Medulla oblongata (tissue), 1 donor: ENCODE results near the gene PLEKHM3.
"Not testable (repeated sequence)": the region's sequence is repeated elsewhere in the genome, so short reads cannot be mapped to it uniquely, and the experiment has no call there.

Experiments
- DNase-seq: peaks from one replicate; pipeline ENCODE4 v3.0.0-alpha.2; 2015; ENCODE audit errors: extremely low spot score

PLEKHM3 gene

DNA sequence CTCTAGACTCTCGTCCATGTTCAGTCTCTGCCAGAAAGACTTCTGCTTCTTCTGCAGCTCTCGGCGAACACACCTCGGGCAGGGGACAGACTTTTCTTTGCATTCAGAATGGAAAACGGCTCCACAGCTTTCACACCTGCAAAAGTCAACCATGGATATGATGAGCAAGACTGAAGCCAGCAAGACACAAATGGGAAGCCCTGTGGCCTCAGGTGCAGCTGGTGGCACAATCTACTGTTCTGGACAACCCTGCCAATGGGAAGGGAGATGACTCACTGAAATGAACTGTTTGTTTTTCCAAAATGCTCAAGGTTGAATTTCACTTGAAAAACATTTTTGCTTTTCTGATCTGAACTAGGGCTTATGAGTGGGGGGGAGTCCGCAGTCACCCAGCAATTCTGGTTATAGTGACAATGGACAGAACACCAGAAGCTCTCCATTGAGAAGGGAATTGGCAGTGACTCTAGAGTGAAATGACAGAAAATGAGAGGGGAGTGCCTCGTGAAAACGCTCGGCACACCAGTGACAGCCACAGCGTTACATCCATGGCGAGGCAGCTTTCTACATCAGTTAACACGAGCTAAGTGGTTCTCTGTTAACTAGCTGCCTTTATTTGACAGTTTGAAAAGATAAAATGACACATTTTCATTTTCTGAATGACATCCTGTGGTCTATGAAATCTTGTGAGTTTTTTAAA, 196.8 kb downstream of the PLEKHM3 start:
- no peak for DNase-seq

DNA sequence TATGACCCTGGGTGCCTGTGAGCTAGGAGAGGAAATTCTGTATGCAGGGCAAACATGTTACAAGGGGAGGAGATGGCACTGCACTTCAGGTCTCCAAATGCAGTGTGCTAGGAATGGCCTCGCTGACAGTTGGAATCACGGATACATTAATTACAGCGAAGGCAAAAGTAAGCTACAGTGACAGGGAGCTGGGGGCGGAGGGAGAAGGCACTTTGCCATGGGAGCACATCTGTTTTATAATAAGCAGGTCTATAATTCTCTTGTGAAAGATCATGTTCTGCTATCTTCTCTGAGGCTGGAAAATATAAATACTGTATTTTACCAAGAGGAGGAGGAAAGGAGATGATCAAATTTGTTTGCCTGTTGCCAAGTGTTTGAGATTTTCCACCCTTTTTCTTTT, 199.3 kb downstream of the PLEKHM3 start:
- no peak for DNase-seq

DNA sequence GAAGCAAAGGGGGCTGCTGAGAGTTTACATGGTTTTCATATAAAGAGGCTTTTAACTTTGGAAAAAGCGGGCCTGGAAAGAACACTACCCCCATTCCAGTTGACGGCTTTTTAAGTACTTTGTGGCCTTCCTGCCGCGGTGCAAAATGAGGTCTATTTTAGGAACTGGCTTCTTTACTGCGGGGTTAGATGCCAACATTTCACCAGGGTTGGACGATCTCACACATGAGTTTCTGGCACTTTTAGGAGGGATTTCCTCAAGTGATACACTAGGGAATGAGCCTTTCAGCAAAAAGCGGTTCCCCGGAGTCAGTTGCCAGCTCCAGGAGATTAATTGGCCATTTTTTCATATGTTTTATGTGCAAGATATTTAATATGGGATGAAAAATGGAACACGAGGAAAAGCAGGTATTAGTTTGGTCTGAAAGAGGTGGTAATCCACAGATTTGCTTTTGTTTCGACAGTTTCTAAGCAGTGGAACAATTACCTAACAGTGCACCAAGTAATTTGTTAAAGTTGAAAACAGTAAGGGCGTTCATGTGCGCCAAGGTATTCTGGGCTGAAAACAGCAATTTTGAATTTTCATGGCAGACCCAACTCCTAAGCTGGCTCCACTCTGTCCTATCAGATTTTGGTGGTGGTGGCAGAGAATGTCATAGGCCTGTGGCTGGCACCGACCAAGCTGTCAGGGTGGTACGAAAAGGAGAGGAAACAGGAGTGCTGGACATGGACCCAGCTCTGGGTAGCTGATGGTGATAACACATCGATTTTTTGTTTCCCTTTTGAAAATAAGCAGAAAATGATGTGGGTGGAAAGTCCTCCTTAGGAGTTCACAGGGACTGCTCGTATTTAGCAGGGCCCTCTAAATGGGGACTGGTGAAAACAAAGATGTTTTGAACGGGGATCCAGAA, 200.0 kb downstream of the PLEKHM3 start:
- peak; percentile 53 for DNase-seq

DNA sequence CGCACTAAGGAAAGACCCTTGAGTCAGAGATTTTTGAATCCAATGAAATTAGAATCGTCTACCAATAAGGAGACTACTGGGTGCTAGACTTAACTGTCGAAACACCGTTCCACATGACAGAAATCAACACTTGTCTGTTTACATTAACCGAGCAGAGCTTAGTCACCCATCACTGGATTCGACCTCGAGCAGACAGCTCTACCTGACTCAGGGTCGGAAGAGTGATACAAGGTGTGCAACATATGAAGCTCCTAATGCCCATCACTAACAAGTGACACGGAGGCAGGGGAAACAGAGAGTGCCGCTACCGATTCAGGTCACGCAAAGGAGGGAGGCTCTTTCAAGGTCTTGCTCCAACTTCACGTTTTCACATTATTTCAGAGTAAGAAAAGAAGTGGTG, 201.5 kb downstream of the PLEKHM3 start:
- DNase-seq, result no peak

DNA sequence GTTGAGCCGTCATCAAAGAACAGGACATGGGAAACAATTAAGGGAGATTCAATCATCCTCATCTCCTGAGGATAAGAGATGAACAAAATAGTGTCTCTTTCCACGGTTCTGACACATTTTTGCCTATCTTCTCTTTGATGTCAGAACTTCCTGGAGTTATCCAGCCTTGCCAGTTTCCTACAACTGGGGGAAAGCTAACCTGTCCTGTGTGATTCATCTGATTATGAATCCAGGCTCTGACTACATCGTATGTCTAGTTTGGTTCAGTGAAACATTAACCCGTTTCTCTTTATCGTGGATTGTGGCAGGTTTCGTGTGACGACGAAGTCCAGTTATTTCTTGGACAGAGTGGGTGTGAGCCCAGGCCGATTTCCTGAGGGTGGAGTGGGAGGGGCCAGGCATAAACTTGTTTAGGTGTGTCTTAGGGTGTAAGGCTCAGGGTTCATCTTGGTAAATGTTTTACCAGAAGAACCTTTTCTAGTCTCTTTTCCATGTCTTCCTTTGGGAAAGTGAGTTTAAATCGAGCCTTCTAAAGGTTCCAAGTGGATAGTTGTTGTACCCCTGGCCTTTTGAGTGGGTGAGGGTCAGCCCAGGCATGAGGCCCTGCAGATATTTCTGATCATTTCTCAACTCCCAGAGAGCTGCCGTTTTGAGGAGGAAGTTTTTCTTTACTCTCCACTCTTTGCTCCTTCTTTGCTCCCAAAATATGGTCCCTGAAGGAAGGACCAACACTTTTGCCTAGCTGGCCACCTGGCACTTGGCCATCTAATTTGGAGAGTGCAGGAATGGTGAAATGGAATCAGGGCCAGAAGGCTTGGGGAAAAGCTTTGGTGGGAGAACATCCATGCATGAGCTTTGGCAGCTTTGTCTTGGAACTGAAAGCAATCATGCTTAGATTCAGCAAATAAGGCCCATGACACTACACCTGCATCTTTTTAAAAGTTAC, 205.2 kb downstream of the PLEKHM3 start:
- no peak for DNase-seq

DNA sequence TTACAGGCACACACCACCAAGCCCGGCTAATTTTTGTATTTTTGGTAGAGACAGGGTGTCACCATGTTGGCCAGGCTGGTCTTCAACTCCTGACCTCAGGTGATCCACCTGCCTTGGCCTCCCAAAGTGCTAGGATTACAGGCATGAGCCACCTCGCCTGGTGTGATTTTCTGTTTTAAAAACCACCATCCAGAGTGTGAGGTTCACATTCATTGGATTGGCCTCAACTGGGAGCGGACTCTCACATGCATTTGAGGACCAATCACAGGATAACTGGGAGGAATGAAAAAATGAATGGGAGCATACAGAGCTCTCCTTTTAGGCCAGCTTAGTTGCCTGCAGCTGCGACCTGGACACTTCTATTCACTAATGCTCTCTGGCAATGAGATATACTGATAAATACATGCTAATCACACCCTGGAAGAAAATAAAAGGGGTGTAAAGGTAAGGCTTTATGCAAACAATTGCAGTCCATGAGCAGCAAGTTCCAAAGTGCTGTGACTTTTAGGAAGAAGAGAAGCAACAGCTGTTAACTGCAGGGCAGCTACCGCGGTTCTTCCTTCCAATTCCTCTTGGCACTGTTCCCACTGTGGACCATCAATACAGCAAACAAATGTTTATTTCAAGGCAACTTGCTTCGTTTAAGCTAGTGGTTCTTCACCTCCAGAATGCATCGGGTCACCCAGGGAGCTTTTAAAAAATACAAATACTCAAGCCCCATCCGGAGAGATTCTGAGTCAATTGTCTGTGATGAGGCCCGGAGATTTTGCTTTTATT, 206.1 kb downstream of the PLEKHM3 start:
- no peak for DNase-seq

DNA sequence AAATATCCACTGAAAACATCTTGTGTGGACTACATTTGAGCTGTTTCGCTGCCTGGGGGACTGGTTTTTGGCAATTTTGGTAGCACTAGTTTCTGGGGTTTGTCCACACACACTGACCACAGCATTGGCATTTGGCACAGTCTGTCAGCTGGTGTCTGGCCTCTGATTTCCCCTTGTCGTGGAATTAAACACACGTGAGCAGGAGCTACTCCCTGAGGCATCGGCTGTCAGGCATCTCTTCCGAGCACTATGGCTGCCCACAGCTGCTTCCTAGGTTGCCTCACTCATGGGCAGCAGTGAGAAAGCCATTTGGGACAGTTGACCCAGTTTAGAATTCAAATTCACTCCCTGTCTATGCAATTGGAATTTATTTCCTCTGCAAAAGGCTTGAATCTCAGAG, 208.8 kb downstream of the PLEKHM3 start:
- no peak for DNase-seq

DNA sequence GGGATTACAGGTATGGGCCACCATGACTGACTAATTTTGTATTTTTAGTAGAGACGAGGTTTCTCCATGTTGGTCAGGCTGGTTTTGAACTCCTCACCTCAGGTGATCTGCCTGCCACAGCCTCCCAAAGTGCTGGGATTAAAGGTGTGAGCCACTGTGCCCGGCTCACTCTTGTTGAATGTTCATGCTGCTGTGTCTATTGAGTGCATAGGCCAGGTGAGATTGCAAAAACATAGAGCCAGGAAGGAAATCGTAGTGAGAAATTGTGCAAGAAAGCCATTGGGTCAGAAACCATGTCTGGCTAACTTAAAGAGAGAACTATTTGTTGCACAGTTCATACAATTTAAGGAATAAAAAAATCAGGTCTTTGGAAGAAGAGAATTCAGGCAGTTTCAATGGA, 210.1 kb downstream of the PLEKHM3 start:
- DNase-seq, result no peak

DNA sequence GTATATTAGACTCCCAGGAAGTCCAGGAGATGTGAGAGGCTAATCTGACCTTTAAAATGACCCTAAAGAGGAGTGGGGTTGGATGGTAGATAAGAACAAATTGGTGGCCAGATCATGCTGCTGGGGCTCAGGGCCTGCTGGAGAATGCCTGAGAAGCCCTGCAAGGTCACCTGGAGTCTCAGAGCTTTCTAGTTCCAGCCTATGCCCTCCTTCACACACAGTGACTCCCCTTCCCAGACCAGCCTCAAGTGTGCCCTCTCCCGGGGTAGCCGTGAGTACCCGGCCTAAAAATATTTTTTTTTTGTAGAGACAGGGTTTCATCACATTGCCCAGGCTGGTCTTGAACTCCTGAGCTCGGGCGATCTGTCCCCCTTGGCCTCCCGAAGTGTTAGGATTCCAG, 211.4 kb downstream of the PLEKHM3 start:
- no peak for DNase-seq

DNA sequence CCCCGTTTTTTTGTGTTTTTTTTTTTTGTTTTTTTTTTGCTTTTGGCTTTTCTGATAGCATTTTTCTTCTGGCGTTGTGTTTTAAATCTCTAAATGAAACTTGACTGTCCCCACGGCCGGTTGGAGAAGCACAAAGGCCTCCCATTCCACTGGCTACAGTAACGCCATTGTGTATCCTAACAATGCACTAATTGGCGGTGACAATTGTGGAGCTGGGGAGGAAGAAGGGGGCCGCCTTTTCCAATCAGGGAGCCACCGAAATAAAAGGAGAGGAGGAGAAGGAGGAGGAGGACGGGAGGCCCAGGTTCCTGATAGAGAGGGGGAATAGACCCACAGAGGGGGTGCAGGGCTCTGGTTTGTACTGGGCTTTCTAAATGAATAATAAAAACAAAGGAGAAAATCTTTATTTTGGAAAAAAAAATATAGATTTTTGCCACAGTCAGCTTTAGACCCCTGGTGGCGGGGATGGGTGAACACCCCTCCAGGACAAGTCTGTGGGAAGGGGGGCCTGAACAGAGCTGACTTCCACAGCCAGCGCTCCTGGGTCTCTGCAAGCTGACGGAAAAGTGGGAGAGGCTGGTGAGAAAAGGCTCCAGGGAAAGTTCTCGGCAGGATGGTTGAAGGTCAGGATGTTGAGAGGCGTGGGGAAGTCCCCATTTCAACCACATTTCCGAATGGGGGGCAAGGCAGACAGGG, 212.0 kb downstream of the PLEKHM3 start:
- DNase-seq, result peak; percentile 94

DNA sequence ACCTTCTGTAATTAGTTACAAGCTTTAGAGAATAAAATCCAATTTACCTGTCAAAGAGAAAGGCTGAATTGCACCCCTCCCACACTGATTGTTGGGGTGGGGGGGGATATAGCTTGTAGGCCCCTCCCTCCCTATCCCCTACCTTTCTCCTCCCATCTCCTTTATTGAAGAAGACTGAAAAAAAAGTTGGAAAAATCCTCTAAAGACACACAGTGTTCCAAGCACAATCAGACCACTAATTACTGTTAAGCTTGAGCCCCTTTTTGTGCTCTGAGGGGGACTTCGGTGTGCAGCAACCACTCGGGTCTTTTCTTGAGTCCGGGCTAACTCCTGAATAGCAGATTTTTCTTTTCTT, 212.6 kb downstream of the PLEKHM3 start:
- DNase-seq, result no peak

DNA sequence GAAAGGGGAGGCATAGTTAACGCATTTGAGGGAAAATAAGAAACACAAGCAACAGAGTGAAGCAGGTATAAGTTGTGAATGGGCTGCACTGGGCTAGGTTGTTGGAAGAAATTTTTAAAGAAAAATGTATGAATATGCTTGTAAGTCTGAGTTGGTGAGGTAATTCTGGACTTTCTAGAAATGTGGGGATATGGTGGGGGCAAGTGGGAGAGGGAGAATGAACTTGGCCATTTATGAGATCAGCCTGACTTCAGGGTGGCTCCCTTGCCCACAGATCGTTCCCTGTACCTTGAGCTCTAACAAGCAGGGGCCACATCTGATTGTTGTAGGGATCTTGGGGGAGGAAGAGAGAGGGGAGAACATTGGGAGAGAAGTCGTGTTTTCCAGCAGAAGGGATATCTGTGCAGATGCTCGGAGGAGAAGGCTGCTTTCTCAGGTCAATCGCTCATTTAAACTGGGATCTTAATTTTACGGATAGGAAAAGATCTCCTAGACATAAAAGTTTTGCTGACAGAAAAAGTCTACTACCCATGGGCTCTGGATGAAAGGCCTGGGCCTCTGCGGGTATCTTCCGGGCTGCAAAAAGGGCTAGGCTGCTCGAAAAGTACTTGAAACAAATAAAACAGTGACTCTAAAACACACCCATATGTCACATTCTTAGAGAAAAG, 213.1 kb downstream of the PLEKHM3 start:
- DNase-seq, result no peak

DNA sequence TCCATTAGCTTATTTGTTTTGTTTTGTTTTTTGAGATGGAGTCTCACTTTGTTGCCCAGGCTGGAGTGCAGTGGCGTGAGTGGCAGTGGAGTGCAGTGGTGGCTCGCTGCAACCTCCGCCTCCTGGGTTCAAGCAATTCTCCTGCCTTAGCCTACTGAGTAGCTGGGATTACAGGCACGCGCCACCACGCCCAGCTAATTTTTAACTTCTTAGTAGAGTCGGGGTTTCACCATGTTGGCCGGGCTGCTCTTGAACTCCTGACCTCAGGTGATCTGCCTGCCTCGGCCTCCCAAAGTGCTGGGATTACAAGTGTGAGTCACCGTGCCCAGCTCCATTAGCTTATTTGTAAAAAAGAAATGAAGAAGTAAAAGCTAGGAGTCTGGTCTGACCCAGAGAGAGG, 213.7 kb downstream of the PLEKHM3 start:
- DNase-seq, result not testable (repeated sequence)

DNA sequence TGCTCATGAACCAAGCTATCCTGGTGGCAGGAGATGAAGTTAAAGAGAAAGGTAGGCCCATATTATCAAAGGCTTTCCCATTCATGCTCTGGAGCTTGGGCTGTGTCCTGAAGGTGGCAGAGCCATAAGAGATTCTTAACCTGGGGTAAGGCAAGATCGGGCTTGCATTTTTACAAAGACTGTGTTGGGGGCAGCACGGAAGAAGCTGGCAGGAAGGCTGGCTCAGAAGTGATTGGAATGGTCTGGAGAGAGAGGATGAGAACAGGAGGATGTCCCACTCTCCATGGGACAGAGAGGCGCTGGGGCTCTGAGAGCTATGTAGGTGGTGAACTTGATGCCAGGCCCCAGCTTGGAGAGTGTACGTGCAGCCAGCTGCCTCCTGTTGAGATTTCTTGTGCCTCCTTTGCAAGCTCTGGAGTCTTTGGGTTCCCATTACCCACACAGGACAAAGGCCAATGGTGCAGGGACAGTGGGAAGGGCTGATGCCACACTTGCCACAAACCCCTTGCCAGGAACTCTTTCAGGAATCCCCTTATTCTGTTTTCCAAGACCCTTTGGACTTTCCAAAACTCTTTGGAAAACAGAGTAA, 215.0 kb downstream of the PLEKHM3 start:
- DNase-seq, result no peak

DNA sequence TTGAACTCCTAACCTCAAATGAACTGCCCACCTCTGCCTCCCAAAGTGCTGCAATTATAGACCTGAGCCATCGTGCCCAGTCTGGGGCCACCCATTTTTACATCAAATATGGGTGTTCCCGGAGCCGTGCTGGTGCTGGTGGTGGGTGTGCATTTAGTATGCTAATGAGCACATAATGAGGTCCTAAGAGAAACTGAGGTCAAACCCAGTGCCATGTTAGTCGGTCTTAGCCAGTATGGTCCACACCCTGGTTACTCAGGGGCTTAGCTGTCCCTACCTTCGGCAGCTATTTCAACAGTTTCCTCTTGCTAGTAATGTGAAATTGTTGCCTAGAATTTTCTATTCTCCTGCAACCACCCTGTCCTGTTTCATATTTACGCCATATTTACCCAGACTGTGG, 217.2 kb downstream of the PLEKHM3 start:
- DNase-seq, result no peak

DNA sequence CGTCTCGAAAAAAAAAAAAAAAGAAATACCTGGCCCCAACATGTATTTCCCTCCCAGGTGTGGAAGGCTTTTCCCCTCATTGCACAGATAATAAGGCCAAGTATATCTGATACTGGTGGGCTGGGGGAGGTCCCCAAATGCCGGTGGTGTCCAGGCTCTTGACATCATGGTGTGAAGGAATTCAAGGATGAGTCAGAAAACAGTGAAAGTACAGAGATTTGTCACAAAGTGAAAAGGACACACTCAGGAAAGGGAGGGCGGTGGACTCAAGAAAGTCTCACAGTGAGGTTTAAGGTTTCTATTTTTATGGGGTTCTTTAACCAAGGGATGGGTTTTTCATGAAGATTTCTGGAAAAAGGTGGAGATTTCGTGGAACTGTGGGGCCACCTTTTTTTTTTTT, 217.8 kb downstream of the PLEKHM3 start:
- DNase-seq, result no peak

DNA sequence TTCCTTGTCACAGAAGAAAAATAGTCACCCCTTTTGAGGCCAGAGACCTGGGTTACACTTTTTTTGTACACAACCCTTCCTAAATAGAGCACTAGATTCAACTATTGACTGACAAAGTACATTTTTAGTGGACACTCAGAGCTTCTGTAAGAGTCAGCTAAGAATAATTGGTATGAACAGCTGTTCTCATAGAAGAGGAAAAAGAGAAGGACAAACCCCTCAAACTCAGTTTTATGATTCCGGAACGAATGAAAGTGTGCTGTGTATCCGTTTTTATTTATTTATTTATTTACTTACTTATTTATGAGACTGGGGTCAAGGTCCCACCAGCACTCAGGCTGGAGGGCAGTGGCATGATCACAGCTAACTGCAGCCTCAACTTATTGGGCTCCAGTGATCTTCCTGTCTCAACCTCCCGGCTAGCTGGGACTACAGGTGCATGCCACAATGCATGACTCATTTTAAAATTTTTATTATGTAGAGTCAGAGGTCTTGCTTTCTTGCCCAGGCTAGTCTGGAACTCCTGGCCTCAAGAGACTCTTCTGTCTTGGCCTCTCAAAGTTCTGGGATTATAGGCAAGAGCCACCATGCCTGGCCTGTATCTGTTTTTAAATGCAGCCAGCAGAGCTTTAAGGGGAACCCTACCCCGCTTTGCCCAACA, 219.6 kb downstream of the PLEKHM3 start:
- no peak for DNase-seq

DNA sequence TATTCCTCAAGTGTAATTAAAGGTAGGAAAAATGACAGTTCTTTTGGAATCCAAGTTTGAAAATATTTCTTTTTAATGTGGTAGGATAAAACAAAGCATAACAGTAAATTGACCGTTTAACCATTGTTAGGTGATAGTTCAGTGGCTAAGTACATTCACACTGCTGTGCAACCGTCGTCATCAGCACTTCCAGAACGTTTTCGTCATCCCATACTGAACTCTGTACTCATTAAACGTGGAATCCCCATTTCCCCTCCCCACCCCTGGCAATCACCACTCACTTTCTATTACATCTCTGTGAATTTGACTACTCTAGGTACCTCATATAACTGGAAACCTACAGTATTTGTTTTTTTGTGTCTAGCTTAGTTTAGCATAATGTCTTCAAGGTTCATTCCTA, 222.7 kb downstream of the PLEKHM3 start:
- DNase-seq, result no peak

DNA sequence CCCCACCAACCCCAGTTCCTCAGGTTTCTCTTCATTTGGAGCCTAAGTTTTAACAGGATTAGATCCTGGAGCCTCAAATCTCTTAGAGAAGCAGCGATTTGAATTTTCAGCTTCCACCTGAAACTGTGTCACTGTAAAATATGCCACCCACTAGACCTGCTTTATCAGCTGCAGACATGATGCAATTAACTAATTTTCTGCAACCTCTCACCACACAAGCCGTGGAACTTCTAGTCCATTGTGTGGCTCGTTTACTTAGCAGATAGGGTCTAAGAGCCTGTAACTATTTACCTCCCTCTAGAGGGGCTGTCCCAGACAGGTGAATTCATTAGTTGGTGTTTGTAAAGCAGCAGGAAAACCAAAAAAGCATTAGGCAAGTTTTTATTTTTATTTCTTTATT, 224.1 kb downstream of the PLEKHM3 start:
- DNase-seq, result no peak
